GM21737 (cell line): ENCODE data around the gene HLA-E.
"Not testable (repeated sequence)": the region's sequence is repeated elsewhere in the genome, so short reads cannot be mapped to it uniquely, and the experiment has no call there.

ENCODE experiments used
- ATAC-seq: cut with Tn5 transposase; IDR thresholded peaks from one replicate; pipeline ENCODE4 v1.9.1; 2021; ENCODE audit warnings: mild to moderate bottlenecking, moderate library complexity; ENCODE audit not compliant: unreplicated experiment

Gene HLA-E

GRCh38 chr6:30500421-30501355, 11.4 kb downstream of the HLA-E start:
- no peak for ATAC-seq

GRCh38 chr6:30507849-30508827, 18.8 kb downstream of the HLA-E start:
- no peak for ATAC-seq

- no peak for ATAC-seq
These were observed 19.8 kb downstream of the HLA-E start for GRCh38 chr6:30508890-30509736.

GRCh38 chr6:30510419-30511168, 21.3 kb downstream of the HLA-E start:
- ATAC-seq: no peak

GRCh38 chr6:30511169-30511546, 21.8 kb downstream of the HLA-E start:
- ATAC-seq: no peak

GRCh38 chr6:30513451-30513850, 24.1 kb downstream of the HLA-E start:
- no peak for ATAC-seq

GRCh38 chr6:30515106-30515505, 25.8 kb downstream of the HLA-E start:
- no peak for ATAC-seq

- peak; percentile 70 for ATAC-seq
These were observed 26.8 kb downstream of the HLA-E start for GRCh38 chr6:30515944-30516753.

GRCh38 chr6:30516754-30517076, 27.4 kb downstream of the HLA-E start:
- ATAC-seq: not testable (repeated sequence)

GRCh38 chr6:30517767-30518504, 28.6 kb downstream of the HLA-E start:
- not testable (repeated sequence) for ATAC-seq

- ATAC-seq: not testable (repeated sequence)
These were observed 29.3 kb downstream of the HLA-E start for GRCh38 chr6:30518505-30519145.

GRCh38 chr6:30520522-30520921, 31.2 kb downstream of the HLA-E start:
- no peak for ATAC-seq

GRCh38 chr6:30521082-30521481, 31.8 kb downstream of the HLA-E start:
- not testable (repeated sequence) for ATAC-seq

- not testable (repeated sequence) for ATAC-seq
These were observed 32.6 kb downstream of the HLA-E start for GRCh38 chr6:30521952-30522351.

- not testable (repeated sequence) for ATAC-seq
These were observed 37.1 kb downstream of the HLA-E start for GRCh38 chr6:30526444-30526843.

- not testable (repeated sequence) for ATAC-seq
These were observed 40.1 kb downstream of the HLA-E start for GRCh38 chr6:30529349-30529875.

- no peak for ATAC-seq
These were observed 40.7 kb downstream of the HLA-E start for GRCh38 chr6:30530014-30530413.
